Stimulated activated CD8-positive, alpha-beta memory T cell treated with anti-CD3 and anti-CD28 coated beads, Interleukin-12 subunit alpha, Interleukin-12 subunit beta, amount 100 ng/mL, for 1 hour (primary cell): ENCODE data around the gene CYTH3.

Experiments used
- DNase-seq: peaks from one replicate; pipeline ENCODE4 v3.0.0-alpha.2; 2020; ENCODE audit warnings: low read depth

CYTH3 gene

DNA sequence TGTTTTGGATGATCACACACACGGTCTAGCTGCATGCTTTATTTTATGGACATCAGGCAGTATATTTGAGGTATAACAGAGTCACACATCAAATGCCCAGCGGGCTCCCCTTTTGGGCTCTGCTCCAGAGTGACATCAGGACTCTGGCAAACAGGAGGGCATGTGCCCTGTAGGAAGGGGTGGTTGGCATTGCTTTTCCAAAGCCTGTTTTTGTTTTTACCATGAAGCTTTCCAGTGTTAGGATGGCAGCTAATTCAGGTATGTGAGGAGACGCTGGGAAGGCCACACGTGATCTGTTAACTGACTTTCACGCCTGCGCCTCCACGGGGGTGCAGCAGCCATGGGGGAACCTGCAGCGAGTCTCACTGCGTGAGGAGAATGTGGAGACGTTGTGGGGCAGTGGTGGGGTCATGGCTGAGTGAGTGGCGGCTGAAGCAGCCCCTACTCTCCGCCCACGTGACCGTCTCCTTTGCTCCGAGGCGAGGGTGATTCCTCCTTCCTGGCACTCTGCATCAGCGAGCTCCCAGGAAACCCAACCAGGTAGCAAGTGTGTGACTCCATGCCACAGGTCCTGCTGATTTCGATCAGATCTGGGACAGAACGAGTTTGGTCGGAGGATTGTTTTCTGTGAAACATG lies 123.6 kb downstream of the CYTH3 start:
- no peak for DNase-seq

- no peak for DNase-seq
Measured at GRCh38 chr7:6147627-6148026, 124.8 kb downstream of the CYTH3 start.

GRCh38 chr7:6146666-6147065 lies 125.8 kb downstream of the CYTH3 start:
- DNase-seq, result no peak

GRCh38 chr7:6143997-6144396 lies 128.4 kb downstream of the CYTH3 start:
- no peak for DNase-seq

DNA sequence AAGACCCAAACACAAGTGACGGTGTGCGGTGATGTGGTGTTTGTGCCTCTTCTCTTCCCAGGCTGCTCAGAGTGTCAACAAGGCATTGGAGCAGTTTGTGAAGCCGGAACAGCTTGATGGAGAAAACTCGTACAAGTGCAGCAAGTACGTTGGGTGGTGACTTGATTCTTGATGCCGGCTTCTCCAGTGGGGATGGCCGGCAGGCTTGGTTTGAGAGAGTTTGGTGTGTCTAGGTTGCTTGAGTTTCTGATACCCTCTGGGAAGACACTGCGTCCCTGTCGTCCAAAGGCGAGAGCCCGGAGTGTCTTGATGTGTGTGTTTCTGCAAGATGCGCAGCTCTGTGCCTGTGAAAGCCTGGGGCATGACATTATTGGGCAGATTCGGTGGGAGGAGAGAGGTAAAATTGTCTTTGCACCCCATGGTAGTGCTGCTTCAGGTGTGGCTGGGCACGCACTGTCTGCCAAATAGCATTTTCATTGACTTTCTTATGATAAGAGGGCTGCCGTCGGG lies 129.5 kb downstream of the CYTH3 start:
- no peak for DNase-seq

GRCh38 chr7:6139189-6139996 lies 133.0 kb downstream of the CYTH3 start:
- no peak for DNase-seq

GRCh38 chr7:6136475-6136874 lies 135.9 kb downstream of the CYTH3 start:
- no peak for DNase-seq

DNA sequence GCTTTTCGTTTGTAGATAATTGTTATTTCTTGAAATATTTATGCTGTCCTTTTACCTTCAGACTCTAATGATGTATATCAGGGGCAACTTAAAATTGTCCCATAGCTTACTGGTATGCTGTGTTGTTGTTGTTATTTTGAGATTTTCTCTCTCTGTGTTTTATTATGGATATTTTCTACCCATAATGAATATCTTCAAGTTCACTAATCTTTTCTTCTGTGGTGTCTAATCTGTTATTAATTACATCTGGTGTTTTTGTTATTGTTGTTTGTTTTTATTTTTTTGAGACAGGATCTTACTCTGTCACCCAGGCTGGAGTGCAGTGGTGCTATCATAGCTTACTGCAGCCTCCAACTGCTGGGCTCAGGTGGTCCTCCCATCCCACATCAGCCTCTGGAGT lies 139.2 kb downstream of the CYTH3 start:
- no peak for DNase-seq

DNA sequence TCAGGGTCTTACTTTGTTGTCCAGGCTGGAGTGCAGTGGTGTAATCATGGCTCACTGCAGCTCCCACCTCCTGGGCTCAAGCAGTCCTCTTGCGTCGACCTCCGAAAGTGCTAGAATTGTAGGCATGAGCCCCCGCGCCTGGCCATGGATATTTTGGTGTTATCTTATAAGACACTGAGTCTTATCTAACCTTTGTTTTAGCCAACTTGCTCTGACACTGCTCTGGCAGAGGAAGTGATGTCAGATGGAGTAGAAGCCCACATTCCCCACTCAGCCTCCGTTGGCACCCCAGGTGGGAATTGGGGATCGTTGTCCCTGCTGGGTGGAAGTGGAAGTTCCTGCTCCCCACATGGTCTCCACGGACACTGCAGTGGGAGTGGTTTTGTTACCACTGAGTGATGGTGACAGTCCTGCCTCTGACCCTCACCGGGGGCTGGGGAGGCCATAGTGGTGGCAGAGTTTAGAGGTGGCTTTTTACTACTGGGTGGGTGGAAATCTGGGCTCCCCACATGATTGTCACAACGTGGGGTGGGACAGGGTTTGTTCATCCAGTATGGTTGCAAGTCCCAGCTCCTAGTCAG lies 142.3 kb downstream of the CYTH3 start:
- DNase-seq, result no peak

DNA sequence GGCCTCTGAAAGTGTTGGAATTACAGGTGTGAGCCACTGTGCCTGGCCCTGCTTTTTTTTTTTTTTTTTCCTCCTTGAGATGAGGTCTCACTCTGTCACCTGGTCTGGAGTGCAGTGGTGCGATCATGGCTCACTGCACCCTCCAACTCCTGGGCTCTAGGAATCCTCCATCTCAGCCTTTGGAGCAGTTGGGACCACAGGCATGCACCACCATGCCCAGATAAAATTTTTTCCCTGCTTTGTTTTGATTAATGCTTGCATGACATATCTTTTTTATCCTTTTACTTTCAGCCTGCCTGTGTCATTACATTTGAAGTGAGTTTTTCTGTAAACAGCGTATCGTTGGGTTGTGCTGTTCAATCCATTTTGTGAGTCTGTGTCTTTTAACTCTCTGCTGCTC lies 144.2 kb downstream of the CYTH3 start:
- no peak for DNase-seq

DNA sequence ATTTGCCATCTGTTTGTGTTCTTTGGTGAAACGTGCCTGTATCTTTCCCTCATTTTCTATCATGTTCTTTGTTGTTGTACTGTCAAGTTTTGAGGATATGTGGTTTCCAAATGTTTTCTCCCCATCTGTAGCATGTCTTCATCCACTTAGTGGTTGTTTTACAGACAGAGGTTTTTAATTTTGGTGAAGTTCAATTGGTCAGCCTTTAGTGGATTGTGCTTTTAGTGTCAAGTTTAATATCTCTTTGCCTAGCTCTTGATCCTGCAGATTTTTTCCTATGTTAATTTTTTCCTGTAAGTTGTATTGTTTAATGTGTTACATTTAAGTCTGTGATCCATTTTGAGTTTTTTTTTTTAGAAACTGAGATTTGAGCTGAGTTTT lies 145.3 kb downstream of the CYTH3 start:
- no peak for DNase-seq

DNA sequence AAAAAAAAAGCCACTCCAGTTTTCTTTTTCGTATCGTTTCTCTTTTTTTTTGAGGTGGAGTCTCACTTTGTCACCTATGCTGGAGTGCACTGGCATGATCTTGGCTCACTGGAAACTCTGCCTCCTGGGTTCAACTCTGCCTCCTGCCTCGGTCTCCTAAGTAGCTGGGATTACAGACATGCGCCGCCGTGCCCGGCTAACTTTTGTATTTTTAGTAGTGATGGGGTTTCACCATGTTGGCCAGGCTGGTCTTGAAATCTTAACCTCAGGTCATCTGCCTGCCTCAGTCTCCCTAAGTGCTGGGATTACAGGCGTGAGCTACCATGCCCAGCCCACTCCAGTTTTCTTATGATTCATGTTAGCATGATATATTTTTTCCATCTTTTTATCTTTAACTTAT lies 148.6 kb downstream of the CYTH3 start:
- no peak for DNase-seq

GRCh38 chr7:6121141-6121540 lies 151.3 kb downstream of the CYTH3 start:
- DNase-seq, result no peak

DNA sequence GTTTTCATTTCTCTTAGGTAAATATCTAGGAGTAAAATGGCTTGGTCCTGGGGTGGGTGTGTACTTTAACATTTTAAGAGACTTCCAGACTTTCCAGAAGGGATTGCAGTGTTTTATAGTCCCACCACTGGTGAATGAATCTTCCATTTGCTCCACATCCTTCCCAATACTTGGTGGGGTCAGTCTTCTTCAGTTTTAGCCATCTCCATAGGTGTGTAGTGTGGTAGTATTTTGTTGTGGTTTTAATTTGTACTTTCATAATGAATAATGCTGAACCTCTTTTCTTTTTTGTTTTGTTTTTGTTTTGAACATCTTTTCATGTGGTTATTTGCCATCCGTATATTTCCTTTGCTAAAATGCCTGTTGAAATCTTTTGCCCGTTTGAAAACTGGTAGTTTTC lies 154.9 kb downstream of the CYTH3 start:
- DNase-seq, result no peak

GRCh38 chr7:6116211-6116610 lies 156.2 kb downstream of the CYTH3 start:
- DNase-seq, result no peak
